Kidney tubule cell (primary cell): Measurements from ENCODE around the gene ZNF738.

Source experiments
- DNase-seq: peaks from one replicate; pipeline ENCODE4 v3.0.0-alpha.2; 2018; ENCODE audit warnings: low spot score

The ZNF738 gene

GRCh38 chr19:21423057-21424041 is 64.5 kb downstream of the ZNF738 start:
- DNase-seq = no peak
